OCI-LY1 (cell line): ENCODE measurements around the gene CCDC33.

Experiments
- H2AFZ ChIP-seq: fragments of 200-600 bp; sonication (generic), shearing (Covaris generic); 2 replicates; pipeline ENCODE4 v1.6.0; 2014; ENCODE audit warnings: antibody characterized with exemption, mild to moderate bottlenecking, low read length
- H3F3A ChIP-seq: fragments of 200-600 bp; sonication (generic), shearing (Covaris generic); 2 replicates; pipeline ENCODE4 v1.6.0; 2014; ENCODE audit warnings: mild to moderate bottlenecking, antibody characterized with exemption, low read length, moderate library complexity; ENCODE audit not compliant: insufficient read depth
- H3K27ac ChIP-seq: fragments of 200-600 bp; sonication (generic); 2 replicates; pipeline ENCODE4 v1.5.1; 2014; ENCODE audit warnings: low read length, mixed run types, mild to moderate bottlenecking, low read depth; ENCODE audit not compliant: poor library complexity, severe bottlenecking
- H3K27me3 ChIP-seq: fragments of 200-600 bp; sonication (generic); 2 replicates; pipeline ENCODE4 v1.6.0; 2014; ENCODE audit warnings: antibody characterized with exemption, mild to moderate bottlenecking, low read length, moderate library complexity; ENCODE audit not compliant: insufficient read depth
- H3K36me3 ChIP-seq: fragments of 200-600 bp; sonication (generic); 2 replicates; pipeline ENCODE4 v1.6.1; 2014; ENCODE audit warnings: mild to moderate bottlenecking, antibody characterized with exemption, low read length, moderate library complexity, mixed read lengths; ENCODE audit not compliant: insufficient read depth
- H3K4me1 ChIP-seq: fragments of 200-600 bp; sonication (generic); 2 replicates; pipeline ENCODE4 v1.5.1; 2014; ENCODE audit warnings: mild to moderate bottlenecking, low read length, moderate library complexity; ENCODE audit not compliant: insufficient read depth, severe bottlenecking
- H3K4me2 ChIP-seq: fragments of 200-600 bp; sonication (generic), shearing (Covaris generic); 2 replicates; pipeline ENCODE4 v1.6.1; 2014; ENCODE audit warnings: low read length
- H3K4me3 ChIP-seq: fragments of 200-600 bp; sonication (generic); 2 replicates; pipeline ENCODE4 v1.5.1; 2014; ENCODE audit warnings: low read length, low read depth, mild to moderate bottlenecking, mixed read lengths; ENCODE audit not compliant: poor library complexity, severe bottlenecking
- H3K79me2 ChIP-seq: fragments of 200-600 bp; shearing (Covaris generic); 2 replicates; pipeline ENCODE4 v1.6.1; 2016; ENCODE audit warnings: mixed run types, low read length, mixed read lengths; ENCODE audit not compliant: insufficient read depth
- H3K9ac ChIP-seq: fragments of 200-600 bp; sonication (generic), shearing (Covaris generic); 2 replicates; pipeline ENCODE4 v1.6.1; 2014; ENCODE audit warnings: mild to moderate bottlenecking, low read length, mixed read lengths
- H3K9me2 ChIP-seq: fragments of 200-600 bp; sonication (generic), shearing (Covaris generic); 2 replicates; pipeline ENCODE4 v1.6.1; 2014; ENCODE audit warnings: low read depth, mild to moderate bottlenecking, low read length, mixed read lengths
- H3K9me3 ChIP-seq: fragments of 200-600 bp; shearing (Covaris generic); 2 replicates; pipeline ENCODE4 v1.6.1; 2014; ENCODE audit warnings: low read length, mixed read lengths
- H4K20me1 ChIP-seq: fragments of 200-600 bp; sonication (generic), shearing (Covaris generic); 2 replicates; pipeline ENCODE4 v1.6.0; 2016; ENCODE audit warnings: mild to moderate bottlenecking, low read length; ENCODE audit not compliant: insufficient read depth
- CTCF ChIP-seq: fragments of 200-600 bp; sonication (generic), shearing (Covaris generic); IDR thresholded peaks from 2 replicates; pipeline ENCODE4 v1.5.1; 2017; ENCODE audit warnings: mild to moderate bottlenecking, antibody characterized with exemption, low read length, moderate library complexity, mixed read lengths
- EZH2 ChIP-seq: fragments of 200-600 bp; sonication (generic), shearing (Covaris generic); IDR thresholded peaks from 2 replicates; pipeline ENCODE4 v1.8.0; 2017; ENCODE audit warnings: borderline replicate concordance, mixed run types, mild to moderate bottlenecking, antibody characterized with exemption, low read length, moderate library complexity, mixed read lengths

The CCDC33 gene

GRCh38 chr15:74192751-74193150, 43.4 kb upstream of the CCDC33 start:
- no peaks in the 10 kb centered on the region for H3K36me3 ChIP-seq
- H3K79me2 ChIP-seq = no peaks in the 10 kb centered on the region
- H3K4me1 ChIP-seq = no peaks in the 10 kb centered on the region
- H3K27me3 ChIP-seq = no peaks in the 10 kb centered on the region
- no peaks in the 10 kb centered on the region for H4K20me1 ChIP-seq
- H3K9me2 ChIP-seq = no peaks in the 10 kb centered on the region
- H2AFZ ChIP-seq = no peak overlapping the region
- H3K4me3 ChIP-seq = no peak overlapping the region
- no peak overlapping the region for H3K27ac ChIP-seq
- H3K9me3 ChIP-seq = no peaks in the 10 kb centered on the region
- no peaks in the 10 kb centered on the region for H3F3A ChIP-seq
- no peak overlapping the region for H3K4me2 ChIP-seq
- H3K9ac ChIP-seq = no peak overlapping the region
- TF ChIP-seq CTCF (no peak), EZH2 (no peak)

- Histone ChIP-seq H4K20me1 (no peaks in the 10 kb centered on the region), H3K4me3 (no peak overlapping the region), H2AFZ (no peak overlapping the region), H3K9me3 (no peaks in the 10 kb centered on the region), H3K27ac (no peak overlapping the region), H3F3A (no peaks in the 10 kb centered on the region), H3K4me2 (no peak overlapping the region), H3K36me3 (no peaks in the 10 kb centered on the region), H3K79me2 (no peaks in the 10 kb centered on the region), H3K4me1 (no peaks in the 10 kb centered on the region), H3K27me3 (no peaks in the 10 kb centered on the region), H3K9ac (no peak overlapping the region), H3K9me2 (no peaks in the 10 kb centered on the region)
- TF ChIP-seq EZH2 (no peak), CTCF (no peak)
These were observed 42.8 kb upstream of the CCDC33 start for GRCh38 chr15:74193299-74193718.

- Histone ChIP-seq H3K79me2 (no peaks in the 10 kb centered on the region), H3K4me3 (no peak overlapping the region), H3K27me3 (no peaks in the 10 kb centered on the region), H3F3A (no peaks in the 10 kb centered on the region), H2AFZ (no peak overlapping the region), H3K9me3 (no peaks in the 10 kb centered on the region), H3K9me2 (no peaks in the 10 kb centered on the region), H3K9ac (no peak overlapping the region), H3K4me2 (no peak overlapping the region), H4K20me1 (no peaks in the 10 kb centered on the region), H3K27ac (no peak overlapping the region), H3K4me1 (no peaks in the 10 kb centered on the region), H3K36me3 (no peaks in the 10 kb centered on the region)
- TF ChIP-seq CTCF = no peak
- TF ChIP-seq EZH2 = no peak
These were observed 42.2 kb upstream of the CCDC33 start for GRCh38 chr15:74193905-74194304.
